Osteocyte (in vitro differentiated cells): ENCODE measurements around the gene SLC26A6. TPM values are rescaled to one million over a fixed set of nuclear protein-coding genes. Genes with fewer than 3 reads are reported as not detected.

Source experiments
- DNase-seq: peaks from one replicate; pipeline ENCODE4 v3.0.0; 2021; ENCODE audit warnings: mixed read lengths; ENCODE audit not compliant: unreplicated experiment; ENCODE audit errors: extremely low spot score
- H3K27ac Mint-ChIP-seq: one replicate; pipeline ENCODE4 v1.8.0; 2021; ENCODE audit warnings: mild to moderate bottlenecking, mixed read lengths; ENCODE audit not compliant: unreplicated experiment
- H3K27me3 Mint-ChIP-seq: one replicate; pipeline ENCODE4 v1.8.0; 2021; ENCODE audit warnings: mixed read lengths; ENCODE audit not compliant: unreplicated experiment
- H3K36me3 Mint-ChIP-seq: one replicate; pipeline ENCODE4 v1.8.0; 2021; ENCODE audit warnings: mixed read lengths; ENCODE audit not compliant: unreplicated experiment
- H3K4me1 Mint-ChIP-seq: one replicate; pipeline ENCODE4 v1.8.0; 2021; ENCODE audit warnings: mixed read lengths; ENCODE audit not compliant: unreplicated experiment
- H3K4me3 Mint-ChIP-seq: one replicate; pipeline ENCODE4 v1.8.0; 2021; ENCODE audit warnings: mild to moderate bottlenecking, moderate library complexity, mixed read lengths; ENCODE audit not compliant: unreplicated experiment
- H3K9me3 Mint-ChIP-seq: one replicate; pipeline ENCODE4 v1.8.0; 2021; ENCODE audit warnings: mixed read lengths; ENCODE audit not compliant: unreplicated experiment
- long read RNA-seq: library from polyadenylated mRNA; unstranded; transcript quantifications from one replicate; pipeline ENCODE4 v2.0.0, GENCODE V29; 2021
- total RNA-seq: library from RNA; stranded (reverse); gene quantifications from 2 replicates; pipeline ENCODE4 v1.2.1, GENCODE V29; 2021
- TF ChIP-seq, protein P1 (sequence below): fragments of 200-600 bp; sonication (generic); IDR thresholded peaks from 2 replicates; pipeline ENCODE4 v1.5.0; 2021; ENCODE audit warnings: antibody characterized with exemption, mild to moderate bottlenecking, moderate library complexity

Gene SLC26A6, protein sequence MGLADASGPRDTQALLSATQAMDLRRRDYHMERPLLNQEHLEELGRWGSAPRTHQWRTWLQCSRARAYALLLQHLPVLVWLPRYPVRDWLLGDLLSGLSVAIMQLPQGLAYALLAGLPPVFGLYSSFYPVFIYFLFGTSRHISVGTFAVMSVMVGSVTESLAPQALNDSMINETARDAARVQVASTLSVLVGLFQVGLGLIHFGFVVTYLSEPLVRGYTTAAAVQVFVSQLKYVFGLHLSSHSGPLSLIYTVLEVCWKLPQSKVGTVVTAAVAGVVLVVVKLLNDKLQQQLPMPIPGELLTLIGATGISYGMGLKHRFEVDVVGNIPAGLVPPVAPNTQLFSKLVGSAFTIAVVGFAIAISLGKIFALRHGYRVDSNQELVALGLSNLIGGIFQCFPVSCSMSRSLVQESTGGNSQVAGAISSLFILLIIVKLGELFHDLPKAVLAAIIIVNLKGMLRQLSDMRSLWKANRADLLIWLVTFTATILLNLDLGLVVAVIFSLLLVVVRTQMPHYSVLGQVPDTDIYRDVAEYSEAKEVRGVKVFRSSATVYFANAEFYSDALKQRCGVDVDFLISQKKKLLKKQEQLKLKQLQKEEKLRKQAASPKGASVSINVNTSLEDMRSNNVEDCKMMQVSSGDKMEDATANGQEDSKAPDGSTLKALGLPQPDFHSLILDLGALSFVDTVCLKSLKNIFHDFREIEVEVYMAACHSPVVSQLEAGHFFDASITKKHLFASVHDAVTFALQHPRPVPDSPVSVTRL
- 63.8 and 66.2 TPM in 2 replicates for total RNA-seq
- long read RNA-seq, transcript SLC26A6-205 (21 exons, 2,589 nt): minor isoform, 13 of 54 reads
- long read RNA-seq, transcript SLC26A6-207 (21 exons, 2,630 nt): major isoform, 14 of 54 reads
- long read RNA-seq, partial matches to known transcripts: 8 of 54 reads
- long read RNA-seq, other reads (novel, unspliced or antisense): 19 of 54 reads

DNA sequence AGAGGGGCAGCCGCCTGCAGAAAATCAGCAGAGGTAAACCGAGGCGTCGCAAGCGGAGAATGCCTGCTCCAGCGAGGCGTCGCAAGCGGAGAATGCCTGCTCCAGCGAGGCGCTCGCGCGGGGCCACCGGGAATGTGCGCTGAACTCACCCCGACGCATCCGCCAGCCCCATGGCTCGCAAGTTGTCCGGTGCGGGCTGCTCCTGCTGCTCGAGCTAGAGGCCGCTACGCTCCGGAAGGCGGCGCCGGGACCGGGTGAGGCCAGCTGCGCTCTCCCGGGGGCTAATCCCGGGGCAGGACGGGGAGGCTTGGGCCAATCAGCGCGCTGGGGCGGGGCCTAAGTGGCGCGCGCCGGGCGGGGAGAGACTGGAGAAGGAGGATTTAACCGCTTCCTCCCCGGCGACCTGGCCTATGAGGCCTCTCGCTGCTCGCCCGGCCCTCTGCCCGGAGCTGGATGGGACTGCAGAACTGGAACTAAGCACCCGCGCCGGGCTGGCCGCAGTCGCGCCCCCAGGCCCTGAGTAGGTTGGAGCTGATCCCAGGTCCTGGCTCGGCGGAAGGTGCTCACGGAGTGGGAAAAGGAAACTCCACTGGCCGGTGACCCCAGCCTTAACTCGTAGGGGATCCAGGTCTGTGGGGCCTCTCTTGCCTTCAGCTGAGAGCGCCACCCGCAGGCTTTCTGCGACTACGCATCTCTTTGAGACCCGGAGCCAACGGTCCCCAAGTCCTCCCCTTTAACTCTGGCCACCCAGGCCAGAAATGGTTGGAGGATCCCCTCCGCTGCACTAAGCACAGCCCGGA lies at the start of gene SLC26A6:
TSS of gene SLC26A6 (minus strand) at position 240 of the 800 bp plus-strand sequence. CDS start at position 172, 68 bp downstream.
- Mint-ChIP-seq H3K27ac (peak within 1 kb of the TSS; percentile 90), H3K27me3 (no peaks in the 10 kb centered on the region), H3K4me3 (peak within 1 kb of the TSS; percentile 87), H3K4me1 (peaks cover 32% of the 10 kb centered on the region), H3K9me3 (no peaks in the 10 kb centered on the region), H3K36me3 (peaks cover 7% of the 10 kb centered on the region)
- TF ChIP-seq, protein P1, sequence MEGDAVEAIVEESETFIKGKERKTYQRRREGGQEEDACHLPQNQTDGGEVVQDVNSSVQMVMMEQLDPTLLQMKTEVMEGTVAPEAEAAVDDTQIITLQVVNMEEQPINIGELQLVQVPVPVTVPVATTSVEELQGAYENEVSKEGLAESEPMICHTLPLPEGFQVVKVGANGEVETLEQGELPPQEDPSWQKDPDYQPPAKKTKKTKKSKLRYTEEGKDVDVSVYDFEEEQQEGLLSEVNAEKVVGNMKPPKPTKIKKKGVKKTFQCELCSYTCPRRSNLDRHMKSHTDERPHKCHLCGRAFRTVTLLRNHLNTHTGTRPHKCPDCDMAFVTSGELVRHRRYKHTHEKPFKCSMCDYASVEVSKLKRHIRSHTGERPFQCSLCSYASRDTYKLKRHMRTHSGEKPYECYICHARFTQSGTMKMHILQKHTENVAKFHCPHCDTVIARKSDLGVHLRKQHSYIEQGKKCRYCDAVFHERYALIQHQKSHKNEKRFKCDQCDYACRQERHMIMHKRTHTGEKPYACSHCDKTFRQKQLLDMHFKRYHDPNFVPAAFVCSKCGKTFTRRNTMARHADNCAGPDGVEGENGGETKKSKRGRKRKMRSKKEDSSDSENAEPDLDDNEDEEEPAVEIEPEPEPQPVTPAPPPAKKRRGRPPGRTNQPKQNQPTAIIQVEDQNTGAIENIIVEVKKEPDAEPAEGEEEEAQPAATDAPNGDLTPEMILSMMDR: peak; percentile 68
- peak; percentile 99 for DNase-seq

GRCh38 chr3:48684480-48685143 lies 49.4 kb upstream of the SLC26A6 start:
- Mint-ChIP-seq H3K27ac (peak overlapping the region; percentile 45), H3K9me3 (no peaks in the 10 kb centered on the region), H3K4me3 (peak overlapping the region; percentile 82), H3K4me1 (peaks cover 45% of the 10 kb centered on the region), H3K36me3 (peaks cover 32% of the 10 kb centered on the region), H3K27me3 (no peaks in the 10 kb centered on the region)
- TF ChIP-seq, protein P1: no peak
- no peak for DNase-seq

DNA sequence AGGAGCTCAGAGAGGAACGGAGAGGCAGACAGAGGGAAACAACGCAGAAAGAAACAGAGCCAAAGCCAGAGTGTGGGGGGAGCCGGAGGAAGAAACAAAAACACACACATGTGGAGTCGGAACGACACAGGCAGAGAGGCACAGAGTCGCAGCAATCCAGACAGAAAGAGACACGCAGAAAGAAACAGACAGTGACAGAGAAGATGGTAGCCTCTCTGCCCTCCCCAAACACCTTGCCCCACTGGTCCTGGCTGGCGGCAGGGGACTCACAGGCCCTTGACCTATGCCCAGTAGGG lies 48.7 kb upstream of the SLC26A6 start:
- peak overlapping the region; percentile 78 for H3K27ac Mint-ChIP-seq

GRCh38 chr3:48682786-48683185 lies 47.5 kb upstream of the SLC26A6 start:
- Mint-ChIP-seq H3K36me3 (peaks cover 35% of the 10 kb centered on the region), H3K9me3 (no peaks in the 10 kb centered on the region), H3K4me1 (peaks cover 40% of the 10 kb centered on the region), H3K4me3 (no peak overlapping the region), H3K27ac (peak overlapping the region; percentile 78), H3K27me3 (no peaks in the 10 kb centered on the region)
- TF ChIP-seq, protein P1: no peak
- no peak for DNase-seq

More for the DNA sequence above, 48.7 kb upstream of the SLC26A6 start:
- Mint-ChIP-seq H3K36me3 (peaks cover 32% of the 10 kb centered on the region), H3K4me3 (peak overlapping the region; percentile 82), H3K27me3 (no peaks in the 10 kb centered on the region), H3K4me1 (peaks cover 45% of the 10 kb centered on the region), H3K9me3 (no peaks in the 10 kb centered on the region)
- TF ChIP-seq, protein P1: no peak
- no peak for DNase-seq
